GM12875 (cell line): ENCODE measurements around the gene PAQR5.

Experiments used
- H3K4me3 ChIP-seq: one replicate; pipeline ENCODE4 v1.5.1; 2011; ENCODE audit warnings: low read depth, low read length, control low read depth
- CTCF ChIP-seq: IDR thresholded peaks from 2 replicates; pipeline ENCODE4 v1.5.1; 2011; ENCODE audit warnings: low read depth, mild to moderate bottlenecking, control low read depth, inconsistent platforms, low read length, moderate library complexity, borderline replicate concordance; ENCODE audit not compliant: insufficient read depth

PAQR5 gene

GRCh38 chr15:69393831-69394491, 95.2 kb downstream of the PAQR5 start:
- no peak for TF ChIP-seq CTCF
- no peak overlapping the region for H3K4me3 ChIP-seq

- H3K4me3 ChIP-seq, result no peak overlapping the region
- peak; percentile 92 for TF ChIP-seq CTCF
Measured at GRCh38 chr15:69394556-69395282, 96.0 kb downstream of the PAQR5 start.

- no peak overlapping the region for H3K4me3 ChIP-seq
- TF ChIP-seq CTCF, result no peak
Measured at GRCh38 chr15:69395460-69395859, 96.7 kb downstream of the PAQR5 start.

- TF ChIP-seq CTCF, result no peak
- H3K4me3 ChIP-seq, result no peak overlapping the region
Measured at GRCh38 chr15:69395991-69396390, 97.3 kb downstream of the PAQR5 start.

GRCh38 chr15:69398491-69398891, 99.8 kb downstream of the PAQR5 start:
- TF ChIP-seq CTCF, result no peak

GRCh38 chr15:69400850-69401249, 102.1 kb downstream of the PAQR5 start:
- H3K4me3 ChIP-seq, result no peak overlapping the region
- no peak for TF ChIP-seq CTCF

More at GRCh38 chr15:69398491-69398891, 99.8 kb downstream of the PAQR5 start:
- no peak overlapping the region for H3K4me3 ChIP-seq

- TF ChIP-seq CTCF, result no peak
- H3K4me3 ChIP-seq, result no peak overlapping the region
Measured at GRCh38 chr15:69402816-69403215, 104.1 kb downstream of the PAQR5 start.
